ENCODE measurements around the gene RPL27A.

The RPL27A gene

GRCh38 chr11:8723711-8724110, 41.1 kb downstream of the RPL27A start:
- no peak for DNase-seq

- DNase-seq, result no peak
Measured at GRCh38 chr11:8724682-8725081, 42.1 kb downstream of the RPL27A start.

- no peak for DNase-seq
Measured at GRCh38 chr11:8726395-8726794, 43.8 kb downstream of the RPL27A start.

- DNase-seq, result no peak
Measured at GRCh38 chr11:8728563-8728962, 46.0 kb downstream of the RPL27A start.

GRCh38 chr11:8729067-8729466, 46.5 kb downstream of the RPL27A start:
- no peak for DNase-seq

- no peak for DNase-seq
Measured at GRCh38 chr11:8729837-8730696, 47.5 kb downstream of the RPL27A start.

- no peak for DNase-seq
Measured at GRCh38 chr11:8730697-8731020, 48.1 kb downstream of the RPL27A start.

- DNase-seq, result no peak
Measured at GRCh38 chr11:8731647-8732323, 49.2 kb downstream of the RPL27A start.

- DNase-seq, result no peak
Measured at GRCh38 chr11:8732324-8732670, 49.7 kb downstream of the RPL27A start.

- DNase-seq, result no peak
Measured at GRCh38 chr11:8732748-8733241, 50.2 kb downstream of the RPL27A start.

- DNase-seq, result no peak
Measured at GRCh38 chr11:8733852-8734251, 51.3 kb downstream of the RPL27A start.

GRCh38 chr11:8735094-8735493, 52.5 kb downstream of the RPL27A start:
- no peak for DNase-seq

GRCh38 chr11:8739309-8739793, 56.8 kb downstream of the RPL27A start:
- no peak for DNase-seq
